Mesenchymal stem cell (in vitro differentiated cells and primary cell): ENCODE results near the gene C1QTNF7.

ENCODE experiments used
- DNase-seq: peaks from one replicate; pipeline ENCODE4 v3.0.0-alpha.2; 2013
- H2AFZ ChIP-seq: one replicate; pipeline ENCODE4 v1.6.1; 2013; ENCODE audit warnings: low read depth, mild to moderate bottlenecking, control low read depth, inconsistent platforms, low read length, moderate library complexity
- H2AK5ac ChIP-seq: 2 replicates; pipeline ENCODE4 v1.6.1; 2013; ENCODE audit warnings: low read length, moderate library complexity, mild to moderate bottlenecking, inconsistent platforms; ENCODE audit not compliant: severe bottlenecking
- H2BK120ac ChIP-seq: one replicate; pipeline ENCODE4 v1.6.1; 2013; ENCODE audit warnings: low read depth, mild to moderate bottlenecking, inconsistent platforms, low read length, moderate library complexity
- H2BK12ac ChIP-seq, 2 experiments: one replicate each; pipeline ENCODE4 v1.6.1; 2013; ENCODE audit warnings: inconsistent platforms in 2 of 2, low read length in 2 of 2, mild to moderate bottlenecking in 2 of 2, moderate library complexity in 2 of 2, control low read depth in 1 of 2
- H2BK15ac ChIP-seq: one replicate; pipeline ENCODE4 v1.6.1; 2013; ENCODE audit warnings: mild to moderate bottlenecking, low read depth, inconsistent platforms; ENCODE audit not compliant: poor library complexity, severe bottlenecking
- H2BK5ac ChIP-seq: 2 replicates; pipeline ENCODE4 v1.6.1; 2013; ENCODE audit warnings: low read depth, mild to moderate bottlenecking, low read length, control low read depth, inconsistent platforms; ENCODE audit not compliant: poor library complexity, severe bottlenecking
- H3K14ac ChIP-seq, 2 experiments: one replicate each; pipeline ENCODE4 v1.6.1; 2013; ENCODE audit warnings: inconsistent platforms in 2 of 2, low read length in 2 of 2, control low read depth in 1 of 2, mild to moderate bottlenecking in 1 of 2, moderate library complexity in 1 of 2
- H3K18ac ChIP-seq, 2 experiments: one replicate each; pipeline ENCODE4 v1.6.1; 2013; ENCODE audit warnings: inconsistent platforms in 2 of 2, low read length in 2 of 2, control low read depth in 1 of 2, low read depth in 1 of 2, mild to moderate bottlenecking in 1 of 2
- H3K23ac ChIP-seq, 2 experiments: one replicate each; pipeline ENCODE4 v1.6.1; 2013; ENCODE audit warnings: inconsistent platforms in 2 of 2, low read length in 2 of 2, mild to moderate bottlenecking in 2 of 2, moderate library complexity in 2 of 2, control low read depth in 1 of 2
- H3K27ac ChIP-seq: 2 replicates; pipeline ENCODE4 v1.5.1; 2013; ENCODE audit warnings: mild to moderate bottlenecking, moderate library complexity, low read length, control low read depth, inconsistent platforms; ENCODE audit not compliant: poor library complexity, severe bottlenecking
- H3K27me3 ChIP-seq, 2 experiments: 2 replicates each; pipeline versions ENCODE4 v1.6.1 to v1.7.0; 2013; ENCODE audit warnings: low read length in 2 of 2, mild to moderate bottlenecking in 2 of 2, moderate library complexity in 2 of 2, control low read depth in 1 of 2, inconsistent platforms in 1 of 2; ENCODE audit not compliant: control insufficient read depth in 1 of 2, insufficient read depth in 1 of 2
- H3K36me3 ChIP-seq, 2 experiments: 2 replicates each; pipeline versions ENCODE4 v1.6.1 to v1.7.0; 2013; ENCODE audit warnings: low read length in 2 of 2, control low read depth in 1 of 2, inconsistent platforms in 1 of 2, low read depth in 1 of 2, mild to moderate bottlenecking in 1 of 2; ENCODE audit not compliant: insufficient read depth in 2 of 2, control insufficient read depth in 1 of 2
- H3K4ac ChIP-seq, 2 experiments: one replicate each; pipeline ENCODE4 v1.6.1; 2013; ENCODE audit warnings: inconsistent platforms in 2 of 2, low read length in 2 of 2, mild to moderate bottlenecking in 2 of 2, moderate library complexity in 2 of 2, control low read depth in 1 of 2, low read depth in 1 of 2
- H3K4me1 ChIP-seq: 2 replicates; pipeline ENCODE4 v1.6.1; 2013; ENCODE audit warnings: low read depth, low read length, control low read depth; ENCODE audit not compliant: control insufficient read depth, insufficient read depth
- H3K4me2 ChIP-seq: 2 replicates; pipeline ENCODE4 v1.6.1; 2013; ENCODE audit warnings: low read length, mild to moderate bottlenecking, inconsistent platforms; ENCODE audit not compliant: poor library complexity, severe bottlenecking
- H3K4me3 ChIP-seq, 2 experiments: 2 replicates each; pipeline versions ENCODE4 v1.5.1 to v1.7.0; 2013; ENCODE audit warnings: low read length in 2 of 2, mild to moderate bottlenecking in 2 of 2, control low read depth in 1 of 2, low read depth in 1 of 2; ENCODE audit not compliant: insufficient read depth in 1 of 2
- H3K79me1 ChIP-seq: replicated peaks from 2 replicates; pipeline ENCODE4 v1.6.1; 2013; ENCODE audit warnings: mild to moderate bottlenecking, control low read depth, low read length, inconsistent platforms; ENCODE audit not compliant: poor library complexity, severe bottlenecking
- H3K9ac ChIP-seq: 2 replicates; pipeline ENCODE4 v1.7.0; 2013; ENCODE audit warnings: mild to moderate bottlenecking, low read length, moderate library complexity
- H3K9me3 ChIP-seq: 2 replicates; pipeline ENCODE4 v1.7.0; 2013; ENCODE audit warnings: mild to moderate bottlenecking, low read length; ENCODE audit not compliant: control insufficient read depth
- H4K8ac ChIP-seq: one replicate; pipeline ENCODE4 v1.6.1; 2013; ENCODE audit warnings: inconsistent platforms, mild to moderate bottlenecking, low read length, moderate library complexity
- H4K91ac ChIP-seq: one replicate; pipeline ENCODE4 v1.6.1; 2013; ENCODE audit warnings: mild to moderate bottlenecking, low read length, inconsistent platforms
- WGBS: methylation state at CpG from one replicate; pipeline ENCODE4 v1.1.7; 2013; ENCODE audit warnings: mixed read lengths; 5-methylcytosine and 5-hydroxymethylcytosine counted together

The C1QTNF7 gene

GRCh38 chr4:15382669-15383273 lies 45.1 kb upstream of the C1QTNF7 start:
- no peak overlapping the region for H3K18ac ChIP-seq
- H3K27ac ChIP-seq = no peak overlapping the region
- no peaks in the 10 kb centered on the region for H3K36me3 ChIP-seq
- H2BK5ac ChIP-seq = no peak overlapping the region
- 84% methylated on average over 5 of the region's 5 CpGs for WGBS
- H4K8ac ChIP-seq = no peak overlapping the region
- no peak overlapping the region for H4K91ac ChIP-seq
- H3K4me3 ChIP-seq = no peak overlapping the region
- H3K4me2 ChIP-seq = no peak overlapping the region
- H2BK120ac ChIP-seq = no peak overlapping the region
- DNase-seq = no peak
- no peaks in the 10 kb centered on the region for H3K79me1 ChIP-seq
- H3K9ac ChIP-seq = no peak overlapping the region
- H2AFZ ChIP-seq = no peak overlapping the region
- peaks cover 0 to 38% of the 10 kb centered on the region in 2 experiments for H3K27me3 ChIP-seq
- no peak overlapping the region for H3K23ac ChIP-seq
- H2BK15ac ChIP-seq = no peak overlapping the region
- no peaks in the 10 kb centered on the region for H3K4me1 ChIP-seq
- no peak overlapping the region for H2AK5ac ChIP-seq
- no peak overlapping the region for H3K4ac ChIP-seq
- no peak overlapping the region for H3K14ac ChIP-seq
- H3K9me3 ChIP-seq = no peaks in the 10 kb centered on the region
- no peak overlapping the region for H2BK12ac ChIP-seq

DNA sequence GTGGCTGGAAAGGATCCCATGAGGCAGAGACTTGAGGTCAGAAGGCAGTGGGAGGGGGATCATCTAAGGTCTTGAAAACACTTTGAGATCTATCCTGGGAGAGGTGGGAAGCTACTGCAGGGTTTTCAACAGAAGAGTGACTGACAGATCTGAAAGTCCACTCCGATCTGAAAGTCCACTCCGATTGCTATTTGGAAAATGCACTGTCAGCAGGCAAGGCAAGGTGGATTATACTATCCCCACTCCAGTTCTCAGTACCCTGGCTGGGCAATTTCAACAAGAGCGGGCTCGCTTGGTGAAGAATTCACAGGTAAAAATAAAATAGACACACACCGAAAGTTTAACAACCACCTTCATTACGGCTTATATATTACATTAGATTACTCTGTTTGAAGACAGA lies 42.3 kb upstream of the C1QTNF7 start:
- WGBS = 98% methylated on average over 6 of the region's 6 CpGs
- Histone ChIP-seq H2BK120ac (no peak overlapping the region), H3K23ac (no peak overlapping the region), H2AK5ac (no peak overlapping the region), H4K8ac (peak overlapping the region; percentile 5), H3K18ac (no peak overlapping the region), H3K36me3 (no peaks in the 10 kb centered on the region), H3K4me3 (no peak overlapping the region), H3K4me1 (no peaks in the 10 kb centered on the region), H3K79me1 (no peaks in the 10 kb centered on the region), H4K91ac (no peak overlapping the region), H3K4me2 (no peak overlapping the region), H3K27me3 (peaks cover 0 to 45% of the 10 kb centered on the region in 2 experiments), H3K4ac (no peak overlapping the region), H2BK5ac (no peak overlapping the region), H2BK15ac (no peak overlapping the region), H3K9ac (no peak overlapping the region), H3K27ac (no peak overlapping the region), H2AFZ (no peak overlapping the region), H3K9me3 (no peaks in the 10 kb centered on the region), H3K14ac (no peak overlapping the region), H2BK12ac (peak overlapping the region; percentile 12 to 42)
- DNase-seq = no peak

GRCh38 chr4:15385928-15386327 lies 41.9 kb upstream of the C1QTNF7 start:
- Histone ChIP-seq H4K91ac (no peak overlapping the region), H3K4me2 (no peak overlapping the region), H3K4me3 (no peak overlapping the region), H3K23ac (no peak overlapping the region), H3K4ac (no peak overlapping the region), H2AFZ (no peak overlapping the region), H3K27me3 (peaks cover under 1 to 49% of the 10 kb centered on the region in 2 experiments), H2BK120ac (no peak overlapping the region), H4K8ac (no peak overlapping the region), H3K4me1 (no peaks in the 10 kb centered on the region), H3K9ac (no peak overlapping the region), H2BK15ac (no peak overlapping the region), H3K27ac (no peak overlapping the region), H3K14ac (no peak overlapping the region), H3K18ac (no peak overlapping the region), H3K79me1 (no peaks in the 10 kb centered on the region), H2BK5ac (no peak overlapping the region), H2AK5ac (no peak overlapping the region), H3K36me3 (no peaks in the 10 kb centered on the region), H2BK12ac (peak overlapping the region in 1 of 2 experiments; percentile 34), H3K9me3 (no peaks in the 10 kb centered on the region)
- 98% methylated on average over 4 of the region's 4 CpGs for WGBS
- no peak for DNase-seq

GRCh38 chr4:15390494-15390893 lies 37.3 kb upstream of the C1QTNF7 start:
- Histone ChIP-seq H3K4me3 (no peak overlapping the region), H2BK5ac (no peak overlapping the region), H2AK5ac (no peak overlapping the region), H3K4me1 (no peaks in the 10 kb centered on the region), H3K18ac (no peak overlapping the region), H3K4ac (no peak overlapping the region), H3K4me2 (no peak overlapping the region), H3K27ac (no peak overlapping the region), H4K8ac (no peak overlapping the region), H3K27me3 (peaks cover 4 to 35% of the 10 kb centered on the region in 2 experiments), H4K91ac (no peak overlapping the region), H3K9me3 (no peaks in the 10 kb centered on the region), H3K9ac (no peak overlapping the region), H3K14ac (no peak overlapping the region), H2AFZ (no peak overlapping the region), H2BK120ac (no peak overlapping the region), H3K36me3 (no peaks in the 10 kb centered on the region), H3K79me1 (no peaks in the 10 kb centered on the region), H2BK15ac (no peak overlapping the region), H2BK12ac (no peak overlapping the region), H3K23ac (no peak overlapping the region)
- 83% methylated on average over 2 of the region's 3 CpGs for WGBS
- DNase-seq = no peak
